Prostate gland (tissue), 2 donors: ENCODE data around the gene MRM2.

ENCODE experiments used
- POLR2A ChIP-seq: fragments of 450-650 bp; IDR thresholded peaks from one replicate; pipeline ENCODE4 v1.6.1; 2016; ENCODE audit warnings: antibody characterized with exemption, mild to moderate bottlenecking
- POLR2AphosphoS5 ChIP-seq: sonication (generic); formaldehyde crosslinking; IDR thresholded peaks from one replicate; pipeline ENCODE4 v1.6.1; 2017; ENCODE audit warnings: antibody characterized with exemption
- TF ChIP-seq, protein P1 (sequence below), 4 experiments: fragments of 200-600 bp in 2 of 4; fragments of 450-650 bp in 2 of 4; sonication (generic) in 2 of 4; IDR thresholded peaks; 1 replicate in 3 of 4; 2 replicates in 1 of 4; pipeline ENCODE4 v1.5.1; 2016 to 2019; ENCODE audit warnings: antibody characterized with exemption in 4 of 4, mild to moderate bottlenecking in 2 of 4, moderate library complexity in 2 of 4

DNA sequence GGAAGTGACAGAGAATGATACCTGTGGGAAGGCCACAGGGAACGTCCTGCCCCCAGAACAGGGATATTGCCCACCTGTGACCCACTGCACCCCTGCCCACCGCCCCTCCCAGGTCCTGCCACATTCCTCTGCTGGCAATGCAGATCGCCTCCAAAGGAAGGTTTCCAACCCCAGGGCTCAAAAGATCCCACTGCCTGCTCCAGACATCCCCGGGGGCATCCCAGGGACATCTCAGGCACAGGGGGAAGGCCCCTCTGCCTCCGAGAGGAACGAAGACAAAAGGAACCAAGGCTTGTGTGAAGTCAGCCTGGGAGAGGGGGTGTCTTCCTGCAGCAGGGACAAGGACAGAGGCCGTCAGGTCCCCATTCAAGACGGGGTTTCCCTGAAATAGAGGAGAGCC lies 28.5 kb upstream of the MRM2 start:
- TF ChIP-seq POLR2A, result no peak
- TF ChIP-seq, protein P1, sequence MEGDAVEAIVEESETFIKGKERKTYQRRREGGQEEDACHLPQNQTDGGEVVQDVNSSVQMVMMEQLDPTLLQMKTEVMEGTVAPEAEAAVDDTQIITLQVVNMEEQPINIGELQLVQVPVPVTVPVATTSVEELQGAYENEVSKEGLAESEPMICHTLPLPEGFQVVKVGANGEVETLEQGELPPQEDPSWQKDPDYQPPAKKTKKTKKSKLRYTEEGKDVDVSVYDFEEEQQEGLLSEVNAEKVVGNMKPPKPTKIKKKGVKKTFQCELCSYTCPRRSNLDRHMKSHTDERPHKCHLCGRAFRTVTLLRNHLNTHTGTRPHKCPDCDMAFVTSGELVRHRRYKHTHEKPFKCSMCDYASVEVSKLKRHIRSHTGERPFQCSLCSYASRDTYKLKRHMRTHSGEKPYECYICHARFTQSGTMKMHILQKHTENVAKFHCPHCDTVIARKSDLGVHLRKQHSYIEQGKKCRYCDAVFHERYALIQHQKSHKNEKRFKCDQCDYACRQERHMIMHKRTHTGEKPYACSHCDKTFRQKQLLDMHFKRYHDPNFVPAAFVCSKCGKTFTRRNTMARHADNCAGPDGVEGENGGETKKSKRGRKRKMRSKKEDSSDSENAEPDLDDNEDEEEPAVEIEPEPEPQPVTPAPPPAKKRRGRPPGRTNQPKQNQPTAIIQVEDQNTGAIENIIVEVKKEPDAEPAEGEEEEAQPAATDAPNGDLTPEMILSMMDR (IDR thresholded peaks at IDR 0.05), result no peak
- TF ChIP-seq POLR2AphosphoS5, result no peak
